Body of pancreas (tissue), 4 donors: ENCODE measurements around the gene NLRP6. TPM values are rescaled to one million over a fixed set of nuclear protein-coding genes. Genes with fewer than 3 reads are reported as not detected.

ENCODE experiments used
- ATAC-seq: fragments of 150-250 bp; one replicate; pipeline ENCODE4 v1.9.1; 2016
- DNase-seq, 4 donors: peaks; one replicate each; pipeline ENCODE4 v3.0.0-alpha.2; 2019
- H3K27ac ChIP-seq, 4 donors: fragments of 200-600 bp; sonication (generic); 1 replicate in 3 of 4; 2 replicates in 1 of 4; pipeline versions ENCODE4 v1.5.1 to v1.6.1; 2016 to 2019; ENCODE audit warnings: mild to moderate bottlenecking in 1 of 4, mixed read lengths in 1 of 4, moderate library complexity in 1 of 4
- H3K27me3 ChIP-seq, 2 donors: fragments of 200-600 bp; sonication (generic); one replicate each; pipeline ENCODE4 v1.6.0; 2016; ENCODE audit warnings: mild to moderate bottlenecking in 1 of 2
- H3K36me3 ChIP-seq, 2 donors: fragments of 200-600 bp; sonication (generic); replicated peaks in 1 of 2; 2 replicates each; pipeline ENCODE4 v1.5.1; 2016; ENCODE audit warnings: low read depth in 2 of 2; ENCODE audit not compliant: insufficient read depth in 1 of 2
- H3K4me1 ChIP-seq: fragments of 200-600 bp; sonication (generic); one replicate; pipeline ENCODE4 v1.6.0; 2016
- H3K4me3 ChIP-seq, 2 donors: fragments of 200-600 bp; sonication (generic); 1 replicate in 1 of 2; 2 replicates in 1 of 2; pipeline ENCODE4 v1.5.1; 2016 to 2019
- H3K9me3 ChIP-seq, 3 donors: fragments of 200-600 bp; sonication (generic); 1 replicate in 2 of 3; 2 replicates in 1 of 3; pipeline ENCODE4 v1.5.1; 2016
- POLR2A ChIP-seq, 3 donors: fragments of 450-650 bp; IDR thresholded peaks; one replicate each; pipeline ENCODE4 v1.6.1; 2016; ENCODE audit warnings: antibody characterized with exemption in 3 of 3, mild to moderate bottlenecking in 2 of 3
- WGBS, 2 donors: methylation state at CpG; one replicate each; pipeline ENCODE4 v1.1.5; 2017; 5-methylcytosine and 5-hydroxymethylcytosine counted together
- intact Hi-C: fragments of 100-400 bp; cut with DNase I; formaldehyde crosslinking; loops from one replicate; pipeline ENCODE4 v1.15.1; 2023
- total RNA-seq, 2 donors: library from RNA; depleted of rRNA; stranded (reverse); fragments of >200 nt; gene quantifications; one replicate each; pipeline ENCODE4 v1.1.0, GENCODE V29; 2016
- TF ChIP-seq, protein P1 (sequence below), 7 experiments: fragments of 450-650 bp in 4 of 7; fragments of 200-600 bp in 3 of 7; sonication (generic) in 3 of 7; IDR thresholded peaks; one replicate each; pipeline ENCODE4 v1.5.1; 2016 to 2019; ENCODE audit warnings: antibody characterized with exemption in 7 of 7

Gene NLRP6
- total RNA-seq, 2 donors from 2014 or later = 1.0 TPM; not detected in 1

DNA sequence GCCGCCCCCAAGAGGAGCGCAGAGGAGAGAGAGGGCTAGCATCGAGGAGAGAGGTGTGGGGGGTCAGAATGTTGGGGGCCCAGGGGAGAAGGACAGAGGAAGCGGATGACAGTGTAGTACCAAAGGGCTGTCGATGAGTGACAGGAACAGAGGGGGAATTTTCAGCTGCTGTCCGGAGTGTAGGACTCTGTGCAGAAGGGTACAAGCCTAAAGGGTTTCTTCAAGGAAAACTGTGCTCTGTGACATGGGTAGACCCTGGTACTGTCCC lies 5.3 kb upstream of the NLRP6 start:
- Histone ChIP-seq H3K9me3 (no peaks in the 10 kb centered on the region), H3K27ac (no peak overlapping the region), H3K27me3 (no peaks in the 10 kb centered on the region), H3K36me3 (no peaks in the 10 kb centered on the region), H3K4me1 (no peaks in the 10 kb centered on the region), H3K4me3 (no peak overlapping the region)
- TF ChIP-seq, protein P1, sequence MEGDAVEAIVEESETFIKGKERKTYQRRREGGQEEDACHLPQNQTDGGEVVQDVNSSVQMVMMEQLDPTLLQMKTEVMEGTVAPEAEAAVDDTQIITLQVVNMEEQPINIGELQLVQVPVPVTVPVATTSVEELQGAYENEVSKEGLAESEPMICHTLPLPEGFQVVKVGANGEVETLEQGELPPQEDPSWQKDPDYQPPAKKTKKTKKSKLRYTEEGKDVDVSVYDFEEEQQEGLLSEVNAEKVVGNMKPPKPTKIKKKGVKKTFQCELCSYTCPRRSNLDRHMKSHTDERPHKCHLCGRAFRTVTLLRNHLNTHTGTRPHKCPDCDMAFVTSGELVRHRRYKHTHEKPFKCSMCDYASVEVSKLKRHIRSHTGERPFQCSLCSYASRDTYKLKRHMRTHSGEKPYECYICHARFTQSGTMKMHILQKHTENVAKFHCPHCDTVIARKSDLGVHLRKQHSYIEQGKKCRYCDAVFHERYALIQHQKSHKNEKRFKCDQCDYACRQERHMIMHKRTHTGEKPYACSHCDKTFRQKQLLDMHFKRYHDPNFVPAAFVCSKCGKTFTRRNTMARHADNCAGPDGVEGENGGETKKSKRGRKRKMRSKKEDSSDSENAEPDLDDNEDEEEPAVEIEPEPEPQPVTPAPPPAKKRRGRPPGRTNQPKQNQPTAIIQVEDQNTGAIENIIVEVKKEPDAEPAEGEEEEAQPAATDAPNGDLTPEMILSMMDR (IDR thresholded peaks at IDR 0.05) = no peak
- TF ChIP-seq POLR2A (IDR thresholded peaks at IDR 0.05) = no peak
- ATAC-seq (no peak), DNase-seq (no peak)
- 81 to 84% methylated on average over 6 of the region's 6 CpGs for WGBS, 2 donors
- intact Hi-C loops = no loop called here

DNA sequence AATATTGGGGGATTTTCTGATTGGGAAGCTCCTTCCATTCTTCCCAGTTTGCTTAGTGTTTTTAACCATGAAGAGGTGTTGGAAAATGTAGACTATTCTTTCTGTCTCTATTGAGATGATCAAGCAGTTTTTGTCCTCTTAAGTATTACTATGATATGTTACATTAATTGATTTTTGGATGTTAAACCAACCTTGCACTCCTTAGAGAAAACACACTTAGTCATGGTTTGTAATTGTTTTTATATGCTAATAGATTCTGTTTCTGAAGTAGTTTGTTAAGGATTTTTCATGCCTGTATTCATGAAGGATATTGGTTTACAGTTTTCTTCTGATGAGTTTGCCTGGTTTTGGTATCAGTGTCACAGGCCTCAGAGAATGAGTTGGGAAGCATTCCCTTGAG lies 2.0 kb upstream of the NLRP6 start:
- H3K27me3 ChIP-seq = peaks cover 0 to 8% of the 10 kb centered on the region in 2 donors
- H3K4me1 ChIP-seq = peaks cover 21% of the 10 kb centered on the region
- H3K27ac ChIP-seq = no peak overlapping the region
- no peak overlapping the region for H3K4me3 ChIP-seq
- intact Hi-C loops = no loop called here
- no peaks in the 10 kb centered on the region for H3K36me3 ChIP-seq
- ATAC-seq (no peak), DNase-seq (no peak)
- no peaks in the 10 kb centered on the region for H3K9me3 ChIP-seq
- no peak for TF ChIP-seq POLR2A (IDR thresholded peaks at IDR 0.05)
- TF ChIP-seq, protein P1 (IDR thresholded peaks at IDR 0.05) = no peak

- H3K27ac ChIP-seq = no peak overlapping the region
- ATAC-seq = no peak
These were observed 1.1 kb downstream of the NLRP6 start for GRCh38 chr11:279040-279965.

GRCh38 chr11:279966-280705 lies 1.9 kb downstream of the NLRP6 start:
- Histone ChIP-seq H3K27me3 (peaks cover 0 to 13% of the 10 kb centered on the region in 2 donors), H3K4me1 (peaks cover 24% of the 10 kb centered on the region), H3K4me3 (no peak overlapping the region), H3K27ac (no peak overlapping the region), H3K9me3 (no peaks in the 10 kb centered on the region), H3K36me3 (no peaks in the 10 kb centered on the region)
- 4% methylated on average over 60 of the region's 85 CpGs; no CpG with 5 or more reads in 1 of the 2 donors for WGBS, 2 donors
- ATAC-seq = peak; percentile 86
- DNase-seq = peak; percentile 77 to 83 (median 81)
- intact Hi-C loops = no loop called here
- no peak for TF ChIP-seq POLR2A (IDR thresholded peaks at IDR 0.05)
- TF ChIP-seq, protein P1 (IDR thresholded peaks at IDR 0.05) = no peak

More at GRCh38 chr11:279040-279965, 1.1 kb downstream of the NLRP6 start:
- H3K4me3 ChIP-seq = no peak overlapping the region
- 20% methylated on average over 36 to 92 of the region's 97 CpGs for WGBS, 2 donors
- no peaks in the 10 kb centered on the region for H3K9me3 ChIP-seq
- DNase-seq = peak in 2 of 4 donors; percentile 11 to 15
- H3K4me1 ChIP-seq = peaks cover 24% of the 10 kb centered on the region
- TF ChIP-seq POLR2A (IDR thresholded peaks at IDR 0.05) = no peak
- TF ChIP-seq, protein P1 (IDR thresholded peaks at IDR 0.05) = no peak
- H3K36me3 ChIP-seq = no peaks in the 10 kb centered on the region
- intact Hi-C loops = no loop called here
- peaks cover 0 to 13% of the 10 kb centered on the region in 2 donors for H3K27me3 ChIP-seq
